ENCODE data around the gene PIP5K1B.

Gene PIP5K1B

GRCh38 chr9:68871236-68871635 lies 166.2 kb downstream of the PIP5K1B start:
- no peak for DNase-seq

GRCh38 chr9:68872026-68872501 lies 167.0 kb downstream of the PIP5K1B start:
- DNase-seq, result no peak

GRCh38 chr9:68873179-68873578 lies 168.1 kb downstream of the PIP5K1B start:
- no peak for DNase-seq

GRCh38 chr9:68876273-68876672 lies 171.2 kb downstream of the PIP5K1B start:
- no peak for DNase-seq

GRCh38 chr9:68876681-68877080 lies 171.6 kb downstream of the PIP5K1B start:
- DNase-seq, result no peak

GRCh38 chr9:68877219-68877618 lies 172.2 kb downstream of the PIP5K1B start:
- no peak for DNase-seq

- DNase-seq, result no peak
These were observed 173.4 kb downstream of the PIP5K1B start for GRCh38 chr9:68878450-68878849.

GRCh38 chr9:68883224-68883623 lies 178.2 kb downstream of the PIP5K1B start:
- no peak for DNase-seq

GRCh38 chr9:68887232-68887631 lies 182.2 kb downstream of the PIP5K1B start:
- no peak for DNase-seq

- DNase-seq, result no peak
These were observed 189.5 kb downstream of the PIP5K1B start for GRCh38 chr9:68894502-68894901.

- DNase-seq, result no peak
These were observed 190.9 kb downstream of the PIP5K1B start for GRCh38 chr9:68895741-68896478.

- no peak for DNase-seq
These were observed 191.4 kb downstream of the PIP5K1B start for GRCh38 chr9:68896486-68896885.

- no peak for DNase-seq
These were observed 192.6 kb downstream of the PIP5K1B start for GRCh38 chr9:68897577-68898145.

- DNase-seq, result no peak
These were observed 193.9 kb downstream of the PIP5K1B start for GRCh38 chr9:68898781-68899439.

GRCh38 chr9:68904454-68904853 lies 199.4 kb downstream of the PIP5K1B start:
- no peak for DNase-seq

- no peak for DNase-seq
These were observed 200.1 kb downstream of the PIP5K1B start for GRCh38 chr9:68905129-68905528.

GRCh38 chr9:68907910-68908309 lies 202.9 kb downstream of the PIP5K1B start:
- no peak for DNase-seq

GRCh38 chr9:68912561-68912960 lies 207.5 kb downstream of the PIP5K1B start:
- DNase-seq, result no peak

- DNase-seq, result no peak
These were observed 208.0 kb downstream of the PIP5K1B start for GRCh38 chr9:68913054-68913453.

- DNase-seq, result no peak
These were observed 209.7 kb downstream of the PIP5K1B start for GRCh38 chr9:68914751-68915150.

GRCh38 chr9:68919661-68920060 lies 214.6 kb downstream of the PIP5K1B start:
- DNase-seq, result no peak

- DNase-seq, result no peak
These were observed 215.9 kb downstream of the PIP5K1B start for GRCh38 chr9:68920921-68921320.

GRCh38 chr9:68923480-68923879 lies 218.4 kb downstream of the PIP5K1B start:
- no peak for DNase-seq

GRCh38 chr9:68925175-68925574 lies 220.1 kb downstream of the PIP5K1B start:
- DNase-seq, result no peak
